ENCODE measurements around the gene GDPGP1. TPM values are rescaled to one million over a fixed set of nuclear protein-coding genes. Genes with fewer than 3 reads are reported as not detected.

The GDPGP1 gene
- polyA plus RNA-seq, 1 experiment, result 4.8 TPM

DNA sequence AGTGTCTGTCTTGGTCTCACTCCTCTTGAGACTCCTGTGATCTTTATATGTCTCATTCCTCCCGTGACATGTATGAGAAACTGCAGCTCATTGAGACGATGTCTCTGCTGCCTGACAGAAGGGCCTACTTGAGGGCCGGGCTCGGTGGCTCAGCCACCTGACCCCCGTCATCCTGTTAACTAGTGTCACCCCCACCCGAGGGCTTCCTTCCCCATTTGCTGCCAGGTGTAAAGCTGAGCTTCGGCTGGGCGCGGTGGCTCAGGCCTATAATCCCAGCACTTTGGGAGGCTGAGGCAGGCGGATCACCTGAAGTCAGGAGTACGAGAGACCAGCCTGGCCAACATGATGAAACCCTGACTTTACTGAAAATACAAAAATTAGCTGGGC lies 20.2 kb upstream of the GDPGP1 start:
- CTCF ChIA-PET, result interaction anchor here (0.8 to 1.6 kb wide), 6 partner anchors 9 to 129 kb away, joined by 3 to 5 read pairs (median 4); partner anchors contain the start of gene TTLL13

DNA sequence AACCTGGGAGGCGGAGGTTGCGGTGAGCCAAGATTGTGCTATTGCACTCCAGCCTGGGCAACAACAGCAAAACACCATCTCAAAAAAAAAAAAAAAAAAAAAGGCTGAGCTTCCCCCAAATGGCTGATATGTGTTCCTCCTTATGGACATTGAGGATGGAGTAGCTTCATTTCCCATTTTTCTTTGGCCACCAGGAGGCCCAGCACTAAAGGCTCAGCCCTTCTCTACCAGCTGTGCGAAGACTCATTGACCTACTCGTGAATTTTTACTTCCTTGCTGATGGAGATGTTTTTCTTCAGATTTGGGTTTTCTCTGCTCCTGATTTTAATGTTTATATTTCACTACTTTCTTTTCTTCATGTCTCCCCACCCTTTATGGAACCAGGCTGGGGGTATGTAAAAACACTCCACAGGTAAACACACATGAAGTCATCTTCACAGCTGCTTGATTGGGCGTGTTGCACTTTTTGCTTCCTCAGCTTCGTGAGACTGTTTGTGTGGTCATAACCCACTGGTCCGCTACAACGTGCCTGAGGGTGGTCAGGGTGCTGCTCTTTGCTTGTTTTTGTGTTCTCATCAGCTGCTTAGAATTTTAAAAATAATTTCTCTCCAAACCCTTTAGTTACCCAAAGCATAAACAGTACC lies 19.3 kb upstream of the GDPGP1 start:
- ChIA-PET CTCF (interaction anchor here (0.8 to 1.6 kb wide), 6 partner anchors 10 to 130 kb away, joined by 3 to 5 read pairs (median 4); partner anchors contain the start of genes SEMA4B and TTLL13), POLR2A (no interaction called here)
- H3K27me3 ChIP-seq (ENCODE audit: control insufficient read depth, insufficient read depth, low read length), result no peaks in the 10 kb centered on the region
- peaks cover 3% of the 10 kb centered on the region for H3K36me3 ChIP-seq (ENCODE audit: control insufficient read depth, insufficient read depth, low read length)
- DNase-seq (ENCODE audit: low read depth), result no peak
- TF ChIP-seq, protein P1, sequence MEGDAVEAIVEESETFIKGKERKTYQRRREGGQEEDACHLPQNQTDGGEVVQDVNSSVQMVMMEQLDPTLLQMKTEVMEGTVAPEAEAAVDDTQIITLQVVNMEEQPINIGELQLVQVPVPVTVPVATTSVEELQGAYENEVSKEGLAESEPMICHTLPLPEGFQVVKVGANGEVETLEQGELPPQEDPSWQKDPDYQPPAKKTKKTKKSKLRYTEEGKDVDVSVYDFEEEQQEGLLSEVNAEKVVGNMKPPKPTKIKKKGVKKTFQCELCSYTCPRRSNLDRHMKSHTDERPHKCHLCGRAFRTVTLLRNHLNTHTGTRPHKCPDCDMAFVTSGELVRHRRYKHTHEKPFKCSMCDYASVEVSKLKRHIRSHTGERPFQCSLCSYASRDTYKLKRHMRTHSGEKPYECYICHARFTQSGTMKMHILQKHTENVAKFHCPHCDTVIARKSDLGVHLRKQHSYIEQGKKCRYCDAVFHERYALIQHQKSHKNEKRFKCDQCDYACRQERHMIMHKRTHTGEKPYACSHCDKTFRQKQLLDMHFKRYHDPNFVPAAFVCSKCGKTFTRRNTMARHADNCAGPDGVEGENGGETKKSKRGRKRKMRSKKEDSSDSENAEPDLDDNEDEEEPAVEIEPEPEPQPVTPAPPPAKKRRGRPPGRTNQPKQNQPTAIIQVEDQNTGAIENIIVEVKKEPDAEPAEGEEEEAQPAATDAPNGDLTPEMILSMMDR (IDR thresholded peaks at IDR 0.05; ENCODE audit: insufficient read depth, low read depth, low read length), result peak; percentile 41
- no peak overlapping the region for H3K4me3 ChIP-seq (ENCODE audit: low read depth, low read length)

More for the DNA sequence above, 20.2 kb upstream of the GDPGP1 start:
- no peak for DNase-seq (ENCODE audit: low read depth)
- Histone ChIP-seq H3K36me3 (ENCODE audit: control insufficient read depth, insufficient read depth, low read length) (peaks cover 3% of the 10 kb centered on the region), H3K27me3 (ENCODE audit: control insufficient read depth, insufficient read depth, low read length) (no peaks in the 10 kb centered on the region), H3K4me3 (ENCODE audit: low read depth, low read length) (no peak overlapping the region)
- TF ChIP-seq, protein P1 (IDR thresholded peaks at IDR 0.05; ENCODE audit: insufficient read depth, low read depth, low read length), result no peak
- POLR2A ChIA-PET, result no interaction called here

DNA sequence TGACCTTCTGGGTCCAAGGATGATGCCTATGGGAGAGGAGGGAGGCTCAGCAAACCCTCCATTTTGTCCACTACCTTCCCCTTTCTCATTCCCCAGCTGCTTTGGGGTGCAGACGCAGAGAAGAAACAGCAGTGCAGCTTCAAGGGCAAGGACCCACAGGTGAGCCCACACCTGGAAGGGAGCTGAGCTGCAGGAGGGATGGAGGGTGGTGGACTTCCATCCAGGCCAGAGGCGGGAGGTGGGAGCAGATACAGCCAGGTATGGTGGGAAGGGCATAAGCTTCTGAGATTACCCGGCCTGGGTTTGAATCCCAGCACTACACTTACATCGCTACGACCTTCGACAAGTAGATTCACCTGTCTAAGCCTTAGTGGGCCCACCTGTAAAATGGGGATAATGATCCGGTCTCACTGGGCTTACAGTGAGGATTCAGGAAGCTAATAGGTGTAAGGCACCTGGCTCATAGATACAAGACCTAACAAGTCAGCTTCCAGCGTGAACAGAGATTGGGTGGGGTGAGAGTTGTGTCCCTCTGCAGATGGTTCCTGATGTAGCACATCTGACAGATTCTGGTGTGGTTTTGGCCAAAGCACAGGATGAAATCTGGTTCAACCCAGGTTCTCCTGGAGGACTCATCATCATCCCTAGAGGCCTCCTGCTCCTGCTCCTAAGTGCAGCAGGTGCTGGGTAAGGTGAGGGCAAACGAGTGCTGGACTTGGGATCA lies 16.2 kb upstream of the GDPGP1 start:
- TF ChIP-seq, protein P1 (IDR thresholded peaks at IDR 0.05; ENCODE audit: insufficient read depth, low read depth, low read length), result no peak
- no peaks in the 10 kb centered on the region for H3K27me3 ChIP-seq (ENCODE audit: control insufficient read depth, insufficient read depth, low read length)
- H3K4me3 ChIP-seq (ENCODE audit: low read depth, low read length), result no peak overlapping the region
- ChIA-PET CTCF (interaction anchor here (1.1 to 5.5 kb wide), 5 partner anchors 11 to 118 kb away, joined by 3 to 43 read pairs (median 4); partner anchors contain the start of gene SEMA4B), POLR2A (no interaction called here)
- H3K36me3 ChIP-seq (ENCODE audit: control insufficient read depth, insufficient read depth, low read length), result peaks cover 2% of the 10 kb centered on the region
- no peak for DNase-seq (ENCODE audit: low read depth)

DNA sequence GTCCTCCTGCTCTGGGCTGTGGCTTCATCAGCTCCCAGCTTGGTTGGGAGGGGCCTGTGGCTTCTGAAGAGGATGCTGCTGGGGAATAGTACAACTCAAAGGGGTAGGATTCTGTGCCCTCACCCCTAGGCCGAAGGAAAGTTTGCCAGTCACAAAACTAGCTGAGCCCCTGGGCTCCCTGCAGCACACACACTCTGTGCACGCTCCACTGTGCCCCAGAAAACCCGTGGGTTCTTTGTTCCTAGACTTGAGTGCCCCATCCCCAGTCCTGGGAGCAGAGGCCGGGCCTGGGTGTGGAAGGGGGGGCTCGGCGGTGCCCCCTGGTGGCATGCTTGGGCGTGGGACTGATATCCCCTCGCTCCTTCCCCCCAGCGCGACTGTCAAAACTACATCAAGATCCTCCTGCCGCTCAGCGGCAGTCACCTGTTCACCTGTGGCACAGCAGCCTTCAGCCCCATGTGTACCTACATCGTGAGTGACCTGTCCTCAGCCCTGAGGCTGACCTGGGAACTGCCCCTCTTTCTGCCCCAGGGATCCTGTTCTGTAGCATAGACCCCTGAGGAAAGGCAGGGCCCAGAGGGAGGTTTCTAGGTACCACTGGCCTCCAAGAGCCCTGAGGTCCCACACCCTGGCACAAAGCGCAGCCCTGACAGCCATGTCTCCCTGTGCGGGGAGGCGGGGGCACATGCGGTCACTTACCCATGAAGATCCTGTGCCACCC lies 14.4 kb upstream of the GDPGP1 start:
- ChIA-PET CTCF (interaction anchor here (0.9 to 5.5 kb wide), 3 partner anchors 55 to 119 kb away, joined by 3 to 43 read pairs (median 19); partner anchors contain the start of gene IDH2), POLR2A (no interaction called here)
- TF ChIP-seq, protein P1 (IDR thresholded peaks at IDR 0.05; ENCODE audit: insufficient read depth, low read depth, low read length), result peak; percentile 78
- Histone ChIP-seq H3K4me3 (ENCODE audit: low read depth, low read length) (no peak overlapping the region), H3K27me3 (ENCODE audit: control insufficient read depth, insufficient read depth, low read length) (no peaks in the 10 kb centered on the region), H3K36me3 (ENCODE audit: control insufficient read depth, insufficient read depth, low read length) (peaks cover 12% of the 10 kb centered on the region)
- no peak for DNase-seq (ENCODE audit: low read depth)
